SK-N-SH treated with all-trans-retinoic acid at 6 μM for 48 hours (cell line): ENCODE data around the gene CDH7.

ENCODE experiments used
- BACH2 ChIP-seq: fragments of 250-450 bp; sonication (Bioruptor Pico); IDR thresholded peaks from 2 replicates; pipeline ENCODE4 v1.9.0; 2021; ENCODE audit warnings: mild to moderate bottlenecking, borderline replicate concordance
- ESRRG ChIP-seq: fragments of 250-450 bp; sonication (Bioruptor Pico); IDR thresholded peaks from 2 replicates; pipeline ENCODE4 v1.6.1; 2021; ENCODE audit warnings: mild to moderate bottlenecking
- GLIS3 ChIP-seq: fragments of 250-450 bp; sonication (Bioruptor Pico); IDR thresholded peaks from 2 replicates; pipeline ENCODE4 v1.5.0; 2020; ENCODE audit warnings: mild to moderate bottlenecking, moderate library complexity
- RARB ChIP-seq: fragments of 250-450 bp; sonication (Bioruptor Pico); IDR thresholded peaks from 2 replicates; pipeline ENCODE4 v1.8.0; 2021; ENCODE audit warnings: mild to moderate bottlenecking, moderate library complexity
- TCF4 ChIP-seq: fragments of 250-450 bp; sonication (Bioruptor Pico); IDR thresholded peaks from 2 replicates; pipeline ENCODE4 v1.8.0; 2021; ENCODE audit warnings: mild to moderate bottlenecking, moderate library complexity, borderline replicate concordance
- TOX ChIP-seq: fragments of 250-450 bp; sonication (Bioruptor Pico); IDR thresholded peaks from 2 replicates; pipeline ENCODE4 v1.8.0; 2021; ENCODE audit warnings: mild to moderate bottlenecking, moderate library complexity, borderline replicate concordance
- ZFP30 ChIP-seq: fragments of 450-650 bp; formaldehyde crosslinking; IDR thresholded peaks from 2 replicates; pipeline ENCODE4 v1.5.0; 2022; ENCODE audit warnings: mild to moderate bottlenecking, moderate library complexity
- ZNF8 ChIP-seq: fragments of 450-650 bp; formaldehyde crosslinking; IDR thresholded peaks from 2 replicates; pipeline ENCODE4 v1.5.0; 2020; ENCODE audit warnings: mild to moderate bottlenecking, moderate library complexity

GRCh38 chr18:65859075-65859474 lies 108.3 kb downstream of the CDH7 start:
- TF ChIP-seq ZNF8 (CRISPR knock-in tag) (no peak), GLIS3 (CRISPR knock-in tag) (no peak), ESRRG (CRISPR knock-in tag) (no peak), TOX (CRISPR knock-in tag) (no peak), TCF4 (no peak), RARB (CRISPR knock-in tag) (no peak), BACH2 (CRISPR knock-in tag) (no peak), ZFP30 (no peak)
